ENCODE results near the gene CPE. TPM values are rescaled to one million over a fixed set of nuclear protein-coding genes. Genes with fewer than 3 reads are reported as not detected.

Gene CPE
- total RNA-seq, 6 experiments from 2014 or later: 0.09 TPM; not detected in 5

- Mint-ChIP-seq H3K36me3 (ENCODE audit: low read depth) (no peaks in the 10 kb centered on the region), H3K27ac (no peak overlapping the region), H3K4me1 (ENCODE audit: low read depth) (peaks cover 10% of the 10 kb centered on the region; the same call in 1 of the 2 replicates), H3K27me3 (ENCODE audit: insufficient read depth) (no peaks in the 10 kb centered on the region; the same call in 1 of the 2 replicates), H3K4me3 (no peak overlapping the region), H3K9me3 (no peaks in the 10 kb centered on the region)
- TF ChIP-seq CTCF (IDR thresholded peaks at IDR 0.05): no peak
- no peak for DNase-seq
These were observed 61.2 kb downstream of the CPE start for GRCh38 chr4:165439981-165440380.

GRCh38 chr4:165440415-165441158 lies 61.8 kb downstream of the CPE start:
- Mint-ChIP-seq H3K36me3 (ENCODE audit: low read depth) (no peaks in the 10 kb centered on the region), H3K27me3 (ENCODE audit: insufficient read depth) (no peaks in the 10 kb centered on the region; the same call in 1 of the 2 replicates), H3K4me1 (ENCODE audit: low read depth) (peaks cover 10% of the 10 kb centered on the region; the same call in 1 of the 2 replicates), H3K4me3 (no peak overlapping the region; the same call in 1 of the 2 replicates), H3K9me3 (no peaks in the 10 kb centered on the region), H3K27ac (no peak overlapping the region)
- DNase-seq: peak; percentile 4
- TF ChIP-seq CTCF (IDR thresholded peaks at IDR 0.05): no peak

GRCh38 chr4:165443276-165443675 lies 64.5 kb downstream of the CPE start:
- no peak for DNase-seq
- peaks cover 10% of the 10 kb centered on the region; the same call in 1 of the 2 replicates for H3K4me1 Mint-ChIP-seq (ENCODE audit: low read depth)
- no peak for TF ChIP-seq CTCF (IDR thresholded peaks at IDR 0.05)
- H3K36me3 Mint-ChIP-seq (ENCODE audit: low read depth): no peaks in the 10 kb centered on the region
- no peak overlapping the region for H3K27ac Mint-ChIP-seq
- H3K9me3 Mint-ChIP-seq: no peaks in the 10 kb centered on the region
- no peak overlapping the region for H3K4me3 Mint-ChIP-seq
- H3K27me3 Mint-ChIP-seq (ENCODE audit: insufficient read depth): no peaks in the 10 kb centered on the region; the same call in 1 of the 2 replicates

- Mint-ChIP-seq H3K4me1 (ENCODE audit: low read depth) (no peaks in the 10 kb centered on the region), H3K27me3 (ENCODE audit: insufficient read depth) (peaks cover 7% of the 10 kb centered on the region)
These were observed 69.9 kb downstream of the CPE start for GRCh38 chr4:165448700-165449099.

GRCh38 chr4:165449333-165449732 lies 70.5 kb downstream of the CPE start:
- no peaks in the 10 kb centered on the region for H3K36me3 Mint-ChIP-seq (ENCODE audit: low read depth)
- no peak overlapping the region for H3K27ac Mint-ChIP-seq
- DNase-seq: no peak
- H3K9me3 Mint-ChIP-seq: no peaks in the 10 kb centered on the region
- no peak overlapping the region for H3K4me3 Mint-ChIP-seq
- no peaks in the 10 kb centered on the region for H3K4me1 Mint-ChIP-seq (ENCODE audit: low read depth)
- TF ChIP-seq CTCF (IDR thresholded peaks at IDR 0.05): no peak
- H3K27me3 Mint-ChIP-seq (ENCODE audit: insufficient read depth): peaks cover 7% of the 10 kb centered on the region

More at GRCh38 chr4:165448700-165449099, 69.9 kb downstream of the CPE start:
- DNase-seq: no peak
- Mint-ChIP-seq H3K36me3 (ENCODE audit: low read depth) (no peaks in the 10 kb centered on the region), H3K4me3 (no peak overlapping the region), H3K9me3 (no peaks in the 10 kb centered on the region), H3K27ac (no peak overlapping the region)
- TF ChIP-seq CTCF (IDR thresholded peaks at IDR 0.05): no peak

Measured in HFFc6 (cell line).